Measurements from ENCODE around the gene TTC33.

TTC33 gene

DNA sequence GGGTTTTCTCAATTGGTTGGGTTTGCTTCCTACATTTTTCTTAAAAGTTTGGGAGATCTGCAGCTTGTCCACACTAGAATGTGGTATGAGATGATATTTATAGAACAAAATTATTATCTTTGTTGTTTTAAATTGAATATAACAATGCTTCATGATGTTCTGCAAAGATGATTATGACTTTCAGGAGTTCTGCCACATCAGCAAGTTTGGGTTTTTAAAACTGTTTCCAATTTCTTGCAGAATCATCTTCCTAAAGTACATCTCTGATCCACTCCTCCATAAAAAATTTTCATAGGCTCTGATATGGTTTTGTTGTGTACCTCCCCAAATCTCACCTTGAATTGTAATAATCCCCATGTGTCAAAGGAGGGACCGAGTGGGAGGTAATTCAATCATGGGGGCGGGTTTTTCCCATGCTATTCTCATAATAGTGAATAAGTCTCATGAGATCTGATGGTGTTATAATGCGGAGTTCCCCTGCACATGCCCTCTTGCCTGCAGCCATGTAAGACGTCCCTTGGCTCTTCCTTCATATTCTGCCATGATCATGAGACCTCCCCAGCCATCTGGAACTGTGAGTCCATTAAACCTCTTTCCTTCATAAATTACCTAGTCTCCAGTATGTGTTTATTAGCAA is 195.2 kb downstream of the TTC33 start:
- TF ChIP-seq, protein P1, sequence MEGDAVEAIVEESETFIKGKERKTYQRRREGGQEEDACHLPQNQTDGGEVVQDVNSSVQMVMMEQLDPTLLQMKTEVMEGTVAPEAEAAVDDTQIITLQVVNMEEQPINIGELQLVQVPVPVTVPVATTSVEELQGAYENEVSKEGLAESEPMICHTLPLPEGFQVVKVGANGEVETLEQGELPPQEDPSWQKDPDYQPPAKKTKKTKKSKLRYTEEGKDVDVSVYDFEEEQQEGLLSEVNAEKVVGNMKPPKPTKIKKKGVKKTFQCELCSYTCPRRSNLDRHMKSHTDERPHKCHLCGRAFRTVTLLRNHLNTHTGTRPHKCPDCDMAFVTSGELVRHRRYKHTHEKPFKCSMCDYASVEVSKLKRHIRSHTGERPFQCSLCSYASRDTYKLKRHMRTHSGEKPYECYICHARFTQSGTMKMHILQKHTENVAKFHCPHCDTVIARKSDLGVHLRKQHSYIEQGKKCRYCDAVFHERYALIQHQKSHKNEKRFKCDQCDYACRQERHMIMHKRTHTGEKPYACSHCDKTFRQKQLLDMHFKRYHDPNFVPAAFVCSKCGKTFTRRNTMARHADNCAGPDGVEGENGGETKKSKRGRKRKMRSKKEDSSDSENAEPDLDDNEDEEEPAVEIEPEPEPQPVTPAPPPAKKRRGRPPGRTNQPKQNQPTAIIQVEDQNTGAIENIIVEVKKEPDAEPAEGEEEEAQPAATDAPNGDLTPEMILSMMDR (IDR thresholded peaks at IDR 0.05; ENCODE audit: low read depth, low read length): no peak
- no peak for TF ChIP-seq EZH2phosphoT487 (IDR thresholded peaks at IDR 0.05; ENCODE audit: low read depth)
- H3K4me2 ChIP-seq (ENCODE audit: low read length): no peak overlapping the region
- H3K9me3 ChIP-seq (ENCODE audit: insufficient read depth, low read length): no peaks in the 10 kb centered on the region
- H3K79me2 ChIP-seq (ENCODE audit: low read length): no peaks in the 10 kb centered on the region
- H3K27ac ChIP-seq (ENCODE audit: low read length): no peak overlapping the region
- no peaks in the 10 kb centered on the region for H4K20me1 ChIP-seq (ENCODE audit: insufficient read depth, low read length)
- H2AFZ ChIP-seq (ENCODE audit: low read depth, low read length): no peak overlapping the region
- no peak overlapping the region for H3K4me3 ChIP-seq (ENCODE audit: low read length)
- H3K36me3 ChIP-seq (replicated peaks; ENCODE audit: low read depth, low read length): no peaks in the 10 kb centered on the region
- H3K4me1 ChIP-seq (ENCODE audit: low read length): peaks cover 3% of the 10 kb centered on the region; the same call in 1 of the 2 replicates
- H3K9ac ChIP-seq (ENCODE audit: low read length): no peak overlapping the region
- no peaks in the 10 kb centered on the region for H3K27me3 ChIP-seq (ENCODE audit: low read depth, low read length)

DNA sequence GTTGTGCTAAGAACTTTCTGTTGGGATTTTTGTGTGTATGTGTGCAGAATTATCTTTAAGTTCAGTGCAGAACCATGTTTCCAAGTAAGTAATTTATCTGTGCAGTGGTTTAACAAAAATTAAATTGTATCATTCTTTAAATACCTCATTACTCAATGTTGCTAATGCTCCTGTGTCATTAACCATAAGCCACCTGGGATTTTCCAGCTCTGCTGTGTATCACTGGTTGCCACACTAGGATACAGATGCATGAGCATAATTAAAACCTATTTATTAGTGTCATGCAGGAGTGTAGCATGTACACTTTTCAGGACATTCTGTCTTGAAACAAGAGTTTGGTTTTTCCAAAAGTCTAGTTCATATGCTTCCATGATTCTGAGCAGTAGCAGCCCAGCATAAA is 196.5 kb downstream of the TTC33 start:
- H4K20me1 ChIP-seq (ENCODE audit: insufficient read depth, low read length): no peaks in the 10 kb centered on the region
- H3K9ac ChIP-seq (ENCODE audit: low read length): no peak overlapping the region
- no peak overlapping the region for H3K4me3 ChIP-seq (ENCODE audit: low read length)
- H3K4me2 ChIP-seq (ENCODE audit: low read length): no peak overlapping the region
- H3K36me3 ChIP-seq (replicated peaks; ENCODE audit: low read depth, low read length): no peaks in the 10 kb centered on the region
- H3K79me2 ChIP-seq (ENCODE audit: low read length): no peaks in the 10 kb centered on the region
- no peak overlapping the region for H2AFZ ChIP-seq (ENCODE audit: low read depth, low read length)
- no peaks in the 10 kb centered on the region for H3K9me3 ChIP-seq (ENCODE audit: insufficient read depth, low read length)
- no peak overlapping the region for H3K27ac ChIP-seq (ENCODE audit: low read length)
- peaks cover 3% of the 10 kb centered on the region; the same call in 1 of the 2 replicates for H3K4me1 ChIP-seq (ENCODE audit: low read length)
- no peak for TF ChIP-seq EZH2phosphoT487 (IDR thresholded peaks at IDR 0.05; ENCODE audit: low read depth)
- TF ChIP-seq, protein P1 (IDR thresholded peaks at IDR 0.05; ENCODE audit: low read depth, low read length): no peak
- H3K27me3 ChIP-seq (ENCODE audit: low read depth, low read length): no peaks in the 10 kb centered on the region

DNA sequence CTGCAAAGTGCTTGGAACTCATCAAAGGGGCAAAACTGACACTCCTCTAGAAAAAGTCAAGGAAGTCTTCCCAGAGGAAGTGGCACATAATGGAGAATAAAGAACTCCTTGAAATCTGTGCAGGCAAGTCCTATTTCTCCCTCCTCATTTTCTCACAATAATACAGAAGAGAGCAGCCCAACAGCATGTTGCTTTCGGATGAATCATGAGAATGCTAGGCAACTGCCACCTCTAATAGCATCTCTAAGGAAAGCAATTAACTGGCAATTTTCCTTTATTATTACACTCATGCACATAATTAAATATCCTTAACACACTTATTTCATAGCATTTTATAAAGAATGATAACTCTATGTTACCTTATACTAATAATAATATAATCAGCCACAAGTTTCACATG is 198.3 kb downstream of the TTC33 start:
- no peak overlapping the region for H3K9ac ChIP-seq (ENCODE audit: low read length)
- no peak for TF ChIP-seq EZH2phosphoT487 (IDR thresholded peaks at IDR 0.05; ENCODE audit: low read depth)
- TF ChIP-seq, protein P1 (IDR thresholded peaks at IDR 0.05; ENCODE audit: low read depth, low read length): no peak
- H3K27ac ChIP-seq (ENCODE audit: low read length): no peak overlapping the region

DNA sequence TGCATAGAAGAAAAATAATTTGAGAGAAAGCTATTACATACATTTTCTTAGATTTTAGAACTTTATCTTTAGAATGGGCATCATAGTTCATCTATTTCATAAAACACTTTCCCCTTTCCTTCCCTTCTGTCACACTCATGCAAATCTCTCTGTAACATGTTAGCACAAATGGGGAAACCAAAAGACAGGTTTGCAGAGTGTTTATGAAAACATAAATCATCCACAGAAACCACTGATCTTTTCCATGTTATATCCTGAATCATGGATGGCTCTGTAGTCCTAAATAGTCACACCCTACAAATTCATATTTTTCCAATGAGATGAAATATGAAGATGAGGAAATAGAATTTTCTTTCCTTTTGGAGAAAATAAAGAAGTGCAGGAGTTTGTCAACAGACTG is 198.9 kb downstream of the TTC33 start:
- no peak overlapping the region for H2AFZ ChIP-seq (ENCODE audit: low read depth, low read length)
- no peaks in the 10 kb centered on the region for H3K9me3 ChIP-seq (ENCODE audit: insufficient read depth, low read length)
- no peaks in the 10 kb centered on the region for H4K20me1 ChIP-seq (ENCODE audit: insufficient read depth, low read length)
- H3K4me3 ChIP-seq (ENCODE audit: low read length): no peak overlapping the region
- no peak overlapping the region for H3K9ac ChIP-seq (ENCODE audit: low read length)
- no peaks in the 10 kb centered on the region for H3K79me2 ChIP-seq (ENCODE audit: low read length)
- no peak overlapping the region for H3K4me2 ChIP-seq (ENCODE audit: low read length)
- no peaks in the 10 kb centered on the region for H3K27me3 ChIP-seq (ENCODE audit: low read depth, low read length)
- TF ChIP-seq, protein P1 (IDR thresholded peaks at IDR 0.05; ENCODE audit: low read depth, low read length): no peak
- no peak for TF ChIP-seq EZH2phosphoT487 (IDR thresholded peaks at IDR 0.05; ENCODE audit: low read depth)
- peaks cover 3% of the 10 kb centered on the region; the same call in 1 of the 2 replicates for H3K4me1 ChIP-seq (ENCODE audit: low read length)
- H3K27ac ChIP-seq (ENCODE audit: low read length): no peak overlapping the region
- H3K36me3 ChIP-seq (replicated peaks; ENCODE audit: low read depth, low read length): no peaks in the 10 kb centered on the region

More for the DNA sequence above, 198.3 kb downstream of the TTC33 start:
- Histone ChIP-seq H3K4me3 (ENCODE audit: low read length) (no peak overlapping the region), H3K79me2 (ENCODE audit: low read length) (no peaks in the 10 kb centered on the region), H4K20me1 (ENCODE audit: insufficient read depth, low read length) (no peaks in the 10 kb centered on the region), H3K4me2 (ENCODE audit: low read length) (no peak overlapping the region), H3K9me3 (ENCODE audit: insufficient read depth, low read length) (no peaks in the 10 kb centered on the region), H3K27me3 (ENCODE audit: low read depth, low read length) (no peaks in the 10 kb centered on the region), H3K4me1 (ENCODE audit: low read length) (peaks cover 3% of the 10 kb centered on the region; the same call in 1 of the 2 replicates), H2AFZ (ENCODE audit: low read depth, low read length) (no peak overlapping the region), H3K36me3 (replicated peaks; ENCODE audit: low read depth, low read length) (no peaks in the 10 kb centered on the region)

Data from OCI-LY3 (cell line).